ENCODE measurements around the gene CDKN2D.
A peak's percentile ranks its signal among the peaks of the same experiment; 100 is the strongest.

GRCh38 chr19:10568826-10569651 is at the start of gene CDKN2D:
- TF ChIP-seq POLR2A (IDR thresholded peaks at IDR 0.05) (no peak), CTCF (IDR thresholded peaks at IDR 0.05) (peak in 5 of 7 experiments; percentile 36 to 89 (median 68)), EP300 (IDR thresholded peaks at IDR 0.05) (no peak)
